Measurements from ENCODE around the gene ROCK2.
"Not testable (repeated sequence)": the region's sequence is repeated elsewhere in the genome, so short reads cannot be mapped to it uniquely, and the experiment has no call there.

The ROCK2 gene

DNA sequence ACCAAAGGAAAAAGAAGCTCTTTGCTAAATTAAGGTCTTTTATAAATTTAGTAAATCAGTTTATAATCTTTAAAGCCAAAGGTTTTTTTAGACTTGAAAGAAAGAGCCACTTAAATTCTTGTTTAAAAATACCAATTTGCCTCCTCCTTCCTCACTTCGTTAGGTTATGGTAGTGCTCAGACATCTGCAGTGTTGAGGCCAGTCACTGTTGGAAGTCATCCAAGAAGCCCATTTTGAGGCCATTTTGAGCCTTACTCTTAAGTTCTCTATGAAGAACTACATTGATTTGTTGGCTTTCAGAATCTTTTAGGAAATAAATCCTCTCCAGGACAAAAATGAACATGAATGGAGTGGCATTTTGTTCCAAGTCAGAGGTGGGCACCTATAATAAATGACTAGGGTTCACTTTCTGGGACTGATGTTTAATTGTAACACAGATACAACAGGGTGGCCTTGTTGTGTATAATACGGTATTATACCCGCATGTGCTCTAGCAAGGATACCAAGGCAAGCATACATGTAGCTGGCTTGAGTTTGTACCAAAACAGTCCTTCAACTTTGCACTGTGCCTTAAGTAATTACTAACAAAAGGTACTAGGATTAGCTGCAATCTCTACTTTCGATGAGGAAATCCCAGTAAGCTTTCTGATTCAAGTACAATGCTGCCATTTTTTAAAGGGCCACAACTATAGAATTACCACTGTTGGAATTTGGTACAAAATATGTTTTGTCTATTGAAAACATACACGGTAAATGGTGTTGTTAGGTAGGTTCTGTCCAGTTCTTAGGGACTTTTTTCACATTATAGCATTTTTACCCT lies 166.4 kb downstream of the ROCK2 start:
- DNase-seq (ENCODE audit: low read depth), result no peak

DNA sequence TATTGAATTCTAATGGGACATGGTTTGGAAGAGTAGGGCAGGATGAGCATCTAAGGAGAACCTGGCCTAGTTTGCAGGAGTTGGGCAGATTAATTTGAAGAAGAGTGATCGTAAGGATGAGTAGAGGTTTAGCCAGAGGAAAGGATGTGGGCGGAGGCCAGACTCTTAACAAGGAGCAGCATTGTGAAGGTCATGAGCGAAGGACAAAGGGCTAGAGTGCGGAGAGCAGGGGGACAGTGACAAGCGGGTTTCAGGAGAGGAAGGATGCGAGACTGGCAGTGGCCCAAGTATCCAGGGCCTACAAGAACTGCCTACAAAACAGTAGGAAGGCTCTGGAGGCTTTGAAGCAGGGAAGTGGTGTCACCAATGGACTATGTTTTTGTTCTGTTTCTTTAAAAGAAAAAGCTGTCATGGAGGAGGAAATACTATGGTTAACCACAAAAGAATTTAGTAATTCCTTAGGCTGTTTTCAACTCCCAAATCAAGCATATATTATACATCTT lies 169.1 kb downstream of the ROCK2 start:
- peak; percentile 44 for DNase-seq (ENCODE audit: low read depth)

DNA sequence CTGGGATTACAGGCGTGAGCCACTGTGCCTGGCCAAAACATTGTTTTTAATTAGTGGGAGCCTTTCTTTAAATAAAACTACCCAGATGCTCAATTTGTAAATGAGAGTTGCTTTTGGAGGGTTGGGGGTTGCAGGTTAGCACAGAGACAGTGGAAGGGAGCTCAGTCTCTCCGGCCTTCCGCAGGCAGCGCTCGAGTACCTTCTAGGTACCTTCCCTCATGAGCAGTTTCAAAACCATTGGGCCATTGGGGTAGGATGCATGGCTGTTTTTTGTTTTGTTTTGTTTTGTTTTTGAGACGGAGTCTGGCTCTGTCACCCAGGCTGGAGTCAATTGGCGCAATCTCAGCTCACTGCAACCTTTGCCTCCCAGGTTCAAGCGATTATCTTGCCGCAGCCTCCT lies 170.2 kb downstream of the ROCK2 start:
- no peak for DNase-seq (ENCODE audit: low read depth)

GRCh38 chr2:11169333-11169732 lies 175.1 kb downstream of the ROCK2 start:
- no peak for DNase-seq (ENCODE audit: low read depth)

DNA sequence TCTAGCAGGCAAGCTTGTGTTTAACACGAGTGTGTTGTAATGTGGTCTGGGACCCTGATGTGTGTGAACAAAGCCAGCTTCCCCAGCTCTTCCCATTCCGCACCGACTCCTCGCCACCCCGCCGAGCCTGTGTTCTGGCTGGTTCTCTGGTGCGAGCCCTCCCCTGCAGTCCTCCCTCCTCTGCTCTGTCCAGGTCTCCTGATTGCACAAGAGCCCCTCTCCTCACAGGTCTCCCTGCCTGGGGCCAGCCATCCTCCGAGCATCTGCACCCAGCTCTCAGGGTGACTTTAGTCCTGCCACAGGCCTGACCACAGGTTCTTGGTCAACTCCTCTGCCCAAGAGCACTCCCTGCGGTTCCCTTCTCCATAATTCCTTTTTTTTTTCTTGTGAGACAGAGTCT lies 175.9 kb downstream of the ROCK2 start:
- no peak for DNase-seq (ENCODE audit: low read depth)

GRCh38 chr2:11166476-11166875 lies 178.0 kb downstream of the ROCK2 start:
- DNase-seq (ENCODE audit: low read depth), result no peak

DNA sequence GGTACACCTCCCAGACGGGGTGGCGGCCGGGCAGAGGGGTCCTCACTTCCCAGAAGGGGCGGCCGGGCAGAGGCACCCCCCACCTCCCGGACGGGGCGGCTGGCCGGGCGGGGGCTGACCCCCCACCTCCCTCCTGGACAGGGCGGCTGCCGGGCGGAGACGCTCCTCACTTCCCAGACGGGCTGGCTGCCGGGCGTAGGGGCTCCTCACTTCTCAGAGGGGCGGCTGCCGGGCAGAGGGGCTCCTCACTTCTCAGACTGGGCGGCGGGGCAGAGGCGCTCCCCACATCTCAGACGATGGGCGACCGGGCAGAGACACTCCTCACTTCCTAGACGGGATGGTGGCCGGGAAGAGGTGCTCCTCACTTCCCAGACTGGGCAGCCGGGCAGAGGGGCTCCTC lies 179.4 kb downstream of the ROCK2 start:
- not testable (repeated sequence) for DNase-seq (ENCODE audit: low read depth)

GRCh38 chr2:11163439-11164317 lies 180.8 kb downstream of the ROCK2 start:
- DNase-seq (ENCODE audit: low read depth), result no peak

DNA sequence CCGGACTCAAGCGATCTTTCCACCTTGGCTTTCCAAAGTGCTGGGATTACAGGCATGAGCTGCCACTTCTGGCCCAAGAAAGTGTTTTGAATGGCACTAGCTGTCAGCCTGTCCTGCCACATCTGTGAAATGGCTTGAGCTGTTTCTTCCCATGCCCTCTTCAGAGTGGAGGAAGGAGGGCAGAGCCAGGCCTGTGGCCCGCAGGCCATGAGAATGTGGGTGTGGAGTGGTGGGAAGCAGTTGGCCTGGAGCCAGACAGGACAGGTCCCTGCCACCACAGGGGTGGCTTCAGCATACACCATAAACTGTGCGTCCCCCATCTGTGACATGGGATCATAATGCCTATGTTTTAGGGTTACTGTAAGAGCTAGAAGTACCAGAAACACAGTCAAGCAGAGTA lies 182.7 kb downstream of the ROCK2 start:
- DNase-seq (ENCODE audit: low read depth), result no peak

GRCh38 chr2:11160731-11161455 lies 183.5 kb downstream of the ROCK2 start:
- DNase-seq (ENCODE audit: low read depth), result no peak

- no peak for DNase-seq (ENCODE audit: low read depth)
Observed at GRCh38 chr2:11160256-11160655, 184.2 kb downstream of the ROCK2 start.

DNA sequence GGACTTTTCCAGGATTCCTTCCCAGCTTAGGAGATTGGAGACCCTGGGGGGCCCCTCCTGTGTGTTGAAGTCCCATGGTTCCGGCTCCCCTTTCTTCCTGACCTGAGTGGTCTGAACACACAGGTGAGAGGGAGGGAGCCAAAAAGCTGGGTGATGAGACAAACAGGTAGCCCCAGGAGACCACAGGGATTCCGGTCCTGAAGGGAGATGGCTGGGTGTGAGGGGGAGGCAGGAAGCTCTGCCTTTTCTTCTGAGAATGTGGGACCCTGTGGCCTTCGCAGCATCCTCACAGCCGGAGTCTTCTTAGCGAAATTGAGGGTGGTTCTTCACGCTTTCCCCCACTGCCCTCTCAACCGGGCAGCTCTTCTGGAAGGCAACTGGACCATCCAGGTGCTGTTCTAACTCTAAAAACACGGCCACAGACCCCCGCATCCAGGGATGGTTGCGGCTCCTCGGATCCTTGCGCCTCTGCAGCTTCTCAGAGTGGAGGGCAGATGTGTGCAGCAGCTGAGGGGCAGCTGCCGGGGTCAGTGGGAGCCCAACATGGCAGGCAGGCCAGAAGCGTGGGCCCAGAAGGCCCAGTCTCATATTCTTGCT lies 184.8 kb downstream of the ROCK2 start:
- DNase-seq (ENCODE audit: low read depth), result no peak

DNA sequence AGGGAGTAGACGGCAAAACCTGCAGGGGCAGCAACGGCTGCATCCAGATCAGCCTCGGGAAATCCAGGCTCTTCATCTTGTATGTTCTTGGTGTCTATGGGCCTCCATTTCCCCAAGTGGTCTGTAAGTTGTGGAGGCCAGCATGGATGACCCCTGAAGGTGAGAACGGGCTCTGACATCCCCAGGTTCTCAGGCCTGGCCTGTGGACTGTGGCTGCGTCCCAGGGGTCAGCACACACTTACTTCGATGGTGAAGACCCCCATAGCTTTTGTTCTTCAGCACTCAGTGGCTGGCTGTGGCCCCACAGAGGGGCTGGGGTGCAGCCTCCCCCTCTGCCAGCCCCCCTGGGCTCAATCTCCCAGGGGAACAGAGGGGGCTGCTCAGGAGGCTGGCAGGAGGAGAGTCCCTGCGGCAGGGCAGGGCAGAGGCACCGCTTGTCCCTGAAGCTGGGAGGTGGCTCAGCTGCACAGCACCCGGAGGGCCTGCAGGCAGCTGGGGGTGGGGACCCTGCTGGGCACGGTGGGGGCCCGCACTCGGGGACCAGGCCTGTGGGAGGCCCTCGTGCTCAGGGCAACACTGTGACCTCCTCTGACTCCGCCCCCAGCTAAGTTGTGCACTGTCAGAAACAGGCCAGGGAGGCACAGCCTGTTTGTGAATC lies 185.4 kb downstream of the ROCK2 start:
- DNase-seq (ENCODE audit: low read depth), result no peak

- no peak for DNase-seq (ENCODE audit: low read depth)
Observed at GRCh38 chr2:11157731-11158130, 186.7 kb downstream of the ROCK2 start.

DNA sequence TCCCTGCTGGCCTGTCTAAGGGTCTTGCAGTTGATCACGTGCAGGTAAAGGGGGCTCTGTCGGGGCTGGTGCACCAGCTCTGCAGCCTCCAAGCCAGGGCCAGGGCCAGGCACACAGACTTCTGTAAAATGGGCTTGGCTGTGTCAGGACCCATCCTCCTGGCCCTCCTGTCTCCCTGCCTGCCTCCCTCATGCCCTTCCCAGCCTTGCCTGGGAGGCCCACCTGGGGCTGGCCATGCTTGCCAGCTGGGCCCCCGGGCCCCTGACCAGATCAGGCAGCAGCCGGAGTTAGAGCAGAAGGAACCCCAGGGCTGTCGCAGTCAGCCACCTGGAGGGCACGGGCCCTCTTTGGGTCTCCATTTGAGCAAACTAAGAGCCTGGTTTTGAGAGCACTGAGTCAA lies 187.1 kb downstream of the ROCK2 start:
- DNase-seq (ENCODE audit: low read depth), result no peak

GRCh38 chr2:11156396-11157075 lies 187.9 kb downstream of the ROCK2 start:
- DNase-seq (ENCODE audit: low read depth), result no peak

GRCh38 chr2:11155381-11156035 lies 188.9 kb downstream of the ROCK2 start, which contains the start of gene SLC66A3:
SLC66A3 (plus strand) TSS chr2:11155467; CDS start chr2:11155547, 80 bp downstream.
- DNase-seq (ENCODE audit: low read depth), result peak; percentile 28

DNA sequence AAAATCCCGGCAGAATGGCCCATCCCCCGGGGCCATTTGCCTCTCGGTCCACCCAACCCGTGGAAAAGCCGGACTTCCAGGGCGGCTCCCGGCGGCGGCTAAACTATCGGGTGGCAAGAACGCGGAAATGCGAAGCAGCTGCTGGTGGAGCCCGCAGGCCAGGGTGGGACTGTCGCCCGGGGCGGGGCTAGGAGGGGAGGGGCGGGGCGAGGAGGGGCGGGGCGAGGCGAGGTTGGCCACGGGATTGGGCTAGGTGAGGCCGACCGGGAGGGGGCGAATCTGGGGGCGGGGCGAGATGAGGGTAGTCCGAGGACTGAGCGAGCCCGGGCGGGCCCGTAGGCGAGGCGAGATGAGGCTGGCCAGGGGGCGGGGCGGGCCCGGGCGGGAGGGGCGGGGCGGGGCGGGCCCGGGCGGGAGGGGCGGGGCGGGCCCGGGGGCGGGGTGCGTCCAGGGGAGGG lies 189.5 kb downstream of the ROCK2 start:
- peak; percentile 63 for DNase-seq (ENCODE audit: low read depth)

- no peak for DNase-seq (ENCODE audit: low read depth)
Observed at GRCh38 chr2:11154016-11154922, 190.2 kb downstream of the ROCK2 start.

Measured in non-pigmented ciliary epithelial cell (primary cell).